GM06990 (cell line): ENCODE results near the gene ABHD10.
"Not testable (repeated sequence)": the region's sequence is repeated elsewhere in the genome, so short reads cannot be mapped to it uniquely, and the experiment has no call there.

Experiments used
- DNase-seq: peaks from one replicate; pipeline ENCODE4 v3.0.0-alpha.2; 2011; ENCODE audit not compliant: insufficient read length; ENCODE audit errors: extremely low read depth
- H3K27me3 ChIP-seq: replicated peaks from 2 replicates; pipeline ENCODE4 v1.6.0; 2011; ENCODE audit warnings: low read length; ENCODE audit not compliant: control insufficient read depth, insufficient read depth
- H3K36me3 ChIP-seq: 2 replicates; pipeline ENCODE4 v1.5.1; 2011; ENCODE audit warnings: low read length; ENCODE audit not compliant: control insufficient read depth, insufficient read depth
- H3K4me3 ChIP-seq: replicated peaks from 2 replicates; pipeline ENCODE4 v1.5.1; 2011; ENCODE audit warnings: low read depth, mild to moderate bottlenecking, control low read depth, low read length
- CTCF ChIP-seq: IDR thresholded peaks from 2 replicates; pipeline ENCODE4 v1.5.1; 2011; ENCODE audit warnings: low read length, control low read depth, mild to moderate bottlenecking, inconsistent platforms; ENCODE audit not compliant: insufficient read depth, poor library complexity, severe bottlenecking

ABHD10 gene

GRCh38 chr3:112034436-112034835 is 55.6 kb downstream of the ABHD10 start, which contains the start of gene TMPRSS7:
Gene TMPRSS7, plus strand, starts transcription at chr3:112034736. Its CDS starts 110 bp downstream, at chr3:112034846.
- DNase-seq, result no peak
- Histone ChIP-seq H3K27me3 (peaks cover 3% of the 10 kb centered on the region), H3K4me3 (no peak within 1 kb of the TSS), H3K36me3 (no peaks in the 10 kb centered on the region)
- TF ChIP-seq CTCF, result no peak

GRCh38 chr3:112035241-112035640 is 56.4 kb downstream of the ABHD10 start:
- H3K36me3 ChIP-seq, result no peaks in the 10 kb centered on the region
- DNase-seq, result no peak
- H3K4me3 ChIP-seq, result no peak overlapping the region
- peaks cover 3% of the 10 kb centered on the region for H3K27me3 ChIP-seq
- no peak for TF ChIP-seq CTCF

- H3K27me3 ChIP-seq, H3K36me3 ChIP-seq, DNase-seq, H3K4me3 ChIP-seq: not testable (repeated sequence)
These were observed 58.4 kb downstream of the ABHD10 start for GRCh38 chr3:112037194-112037593.

- TF ChIP-seq CTCF, result no peak
- no peak overlapping the region for H3K4me3 ChIP-seq
- peaks cover 2% of the 10 kb centered on the region for H3K27me3 ChIP-seq
- no peaks in the 10 kb centered on the region for H3K36me3 ChIP-seq
- DNase-seq, result no peak
These were observed 60.0 kb downstream of the ABHD10 start for GRCh38 chr3:112038863-112039262.

GRCh38 chr3:112041321-112041720 is 62.5 kb downstream of the ABHD10 start:
- H3K36me3 ChIP-seq, result no peaks in the 10 kb centered on the region
- H3K4me3 ChIP-seq, result no peak overlapping the region
- H3K27me3 ChIP-seq, result no peaks in the 10 kb centered on the region
- no peak for DNase-seq
- TF ChIP-seq CTCF, result no peak

- Histone ChIP-seq H3K4me3 (no peak overlapping the region), H3K36me3 (no peaks in the 10 kb centered on the region), H3K27me3 (no peaks in the 10 kb centered on the region)
- TF ChIP-seq CTCF, result no peak
- DNase-seq, result no peak
These were observed 64.0 kb downstream of the ABHD10 start for GRCh38 chr3:112042842-112043280.
